ENCODE measurements around the gene STK11.

The STK11 gene

GRCh38 chr19:1260749-1261537, 55.4 kb downstream of the STK11 start:
- peak overlapping the region; percentile 67 for H3K27ac ChIP-seq (ENCODE audit: low read length)
- H3K4me1 ChIP-seq (ENCODE audit: insufficient read depth, low read length), result peaks cover 37% of the 10 kb centered on the region
- H3K9ac ChIP-seq (ENCODE audit: low read depth, low read length), result peak overlapping the region; percentile 88
- no peaks in the 10 kb centered on the region for H3K27me3 ChIP-seq (ENCODE audit: insufficient read depth, low read length)
- peaks cover 24% of the 10 kb centered on the region for H3K36me3 ChIP-seq (ENCODE audit: insufficient read depth, low read depth, low read length)
- peak overlapping the region; percentile 91 for H3K4me3 ChIP-seq (ENCODE audit: low read length)
- no peaks in the 10 kb centered on the region for H3K9me3 ChIP-seq (ENCODE audit: insufficient read depth, low read depth, low read length)

GRCh38 chr19:1261538-1261797, 55.9 kb downstream of the STK11 start:
- no peaks in the 10 kb centered on the region for H3K27me3 ChIP-seq (ENCODE audit: insufficient read depth, low read length)
- peak overlapping the region; percentile 91 for H3K4me3 ChIP-seq (ENCODE audit: low read length)
- H3K4me1 ChIP-seq (ENCODE audit: insufficient read depth, low read length), result peaks cover 37% of the 10 kb centered on the region
- H3K9ac ChIP-seq (ENCODE audit: low read depth, low read length), result peak overlapping the region; percentile 88; the same call in 1 of the 2 replicates
- H3K36me3 ChIP-seq (ENCODE audit: insufficient read depth, low read depth, low read length), result peaks cover 19% of the 10 kb centered on the region
- peak overlapping the region; percentile 67 for H3K27ac ChIP-seq (ENCODE audit: low read length)
- no peaks in the 10 kb centered on the region for H3K9me3 ChIP-seq (ENCODE audit: insufficient read depth, low read depth, low read length)

GRCh38 chr19:1261798-1262622, 56.4 kb downstream of the STK11 start:
- Histone ChIP-seq H3K27ac (ENCODE audit: low read length) (peak overlapping the region; percentile 67), H3K9ac (ENCODE audit: low read depth, low read length) (peak overlapping the region; percentile 88), H3K4me1 (ENCODE audit: insufficient read depth, low read length) (peaks cover 37% of the 10 kb centered on the region), H3K36me3 (ENCODE audit: insufficient read depth, low read depth, low read length) (peaks cover 14% of the 10 kb centered on the region), H3K27me3 (ENCODE audit: insufficient read depth, low read length) (peaks cover under 1% of the 10 kb centered on the region; the same call in 1 of the 2 replicates), H3K4me3 (ENCODE audit: low read length) (peak overlapping the region; percentile 91), H3K9me3 (ENCODE audit: insufficient read depth, low read depth, low read length) (no peaks in the 10 kb centered on the region)

GRCh38 chr19:1262623-1263123, 57.1 kb downstream of the STK11 start:
- Histone ChIP-seq H3K9ac (ENCODE audit: low read depth, low read length) (peak overlapping the region; percentile 88; the same call in 1 of the 2 replicates), H3K27me3 (ENCODE audit: insufficient read depth, low read length) (peaks cover 7% of the 10 kb centered on the region), H3K9me3 (ENCODE audit: insufficient read depth, low read depth, low read length) (no peaks in the 10 kb centered on the region), H3K36me3 (ENCODE audit: insufficient read depth, low read depth, low read length) (peaks cover 7% of the 10 kb centered on the region; the same call in 1 of the 2 replicates), H3K4me1 (ENCODE audit: insufficient read depth, low read length) (peaks cover 37% of the 10 kb centered on the region), H3K27ac (ENCODE audit: low read length) (peak overlapping the region; percentile 65), H3K4me3 (ENCODE audit: low read length) (peak overlapping the region; percentile 91; the same call in 1 of the 2 replicates)

DNA sequence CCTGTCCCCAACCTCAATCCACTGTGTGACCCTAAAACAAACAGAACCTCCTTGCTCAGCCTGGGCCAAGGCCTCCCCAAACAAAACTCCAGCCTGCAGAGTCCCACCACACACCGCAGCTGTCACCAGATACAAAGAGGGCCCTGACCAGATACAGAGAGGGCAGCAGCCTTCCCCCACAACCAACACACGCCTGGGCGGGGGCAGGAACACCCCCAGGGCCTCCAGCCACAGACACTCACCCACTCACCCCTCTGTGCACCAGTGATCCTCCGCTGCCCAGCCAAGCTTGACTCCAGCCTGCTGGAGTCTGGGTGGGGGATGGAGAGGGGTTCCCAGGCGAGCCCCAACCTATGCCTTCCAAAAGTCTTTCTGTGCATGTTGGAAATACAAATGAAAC, 57.6 kb downstream of the STK11 start:
- Histone ChIP-seq H3K36me3 (ENCODE audit: insufficient read depth, low read depth, low read length) (peaks cover 2% of the 10 kb centered on the region; the same call in 1 of the 2 replicates), H3K9ac (ENCODE audit: low read depth, low read length) (peak overlapping the region; percentile 88; the same call in 1 of the 2 replicates), H3K27ac (ENCODE audit: low read length) (no peak overlapping the region), H3K4me1 (ENCODE audit: insufficient read depth, low read length) (peaks cover 37% of the 10 kb centered on the region), H3K27me3 (ENCODE audit: insufficient read depth, low read length) (peaks cover 12% of the 10 kb centered on the region), H3K9me3 (ENCODE audit: insufficient read depth, low read depth, low read length) (no peaks in the 10 kb centered on the region), H3K4me3 (ENCODE audit: low read length) (peak overlapping the region; percentile 91; the same call in 1 of the 2 replicates)

- Histone ChIP-seq H3K27ac (ENCODE audit: low read length) (no peak overlapping the region), H3K36me3 (ENCODE audit: insufficient read depth, low read depth, low read length) (no peaks in the 10 kb centered on the region; the same call in 1 of the 2 replicates), H3K9ac (ENCODE audit: low read depth, low read length) (no peak overlapping the region; the same call in 1 of the 2 replicates), H3K4me3 (ENCODE audit: low read length) (peak overlapping the region; percentile 40; the same call in 1 of the 2 replicates), H3K9me3 (ENCODE audit: insufficient read depth, low read depth, low read length) (no peaks in the 10 kb centered on the region), H3K27me3 (ENCODE audit: insufficient read depth, low read length) (peaks cover 17% of the 10 kb centered on the region), H3K4me1 (ENCODE audit: insufficient read depth, low read length) (peaks cover 32% of the 10 kb centered on the region)
Measured at GRCh38 chr19:1264801-1265614, 59.4 kb downstream of the STK11 start.

DNA sequence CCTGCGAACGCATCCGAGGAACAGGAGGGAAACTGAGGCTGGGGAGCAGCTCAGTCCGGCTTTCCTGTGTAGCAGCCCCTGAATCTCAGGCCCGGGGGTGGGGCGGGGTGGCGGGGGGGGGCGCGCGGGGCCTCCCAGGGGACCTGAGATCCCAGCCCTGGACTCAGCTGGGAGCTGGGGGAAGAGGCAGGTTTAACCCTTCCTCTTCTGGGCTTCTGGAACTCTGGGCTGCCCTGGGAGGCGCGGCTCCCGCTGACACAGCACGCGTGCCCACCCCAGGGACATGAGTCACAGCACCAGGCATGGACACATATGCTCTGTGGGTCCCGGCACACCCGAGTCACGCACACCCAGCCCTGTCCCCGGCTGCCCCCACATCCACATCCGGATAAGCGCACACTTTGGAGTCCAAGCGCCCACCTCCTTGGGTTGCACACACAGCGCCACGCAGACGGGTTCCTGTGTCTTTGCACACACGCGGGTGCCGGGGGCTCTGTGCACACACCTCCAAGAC, 60.1 kb downstream of the STK11 start:
- H3K4me1 ChIP-seq (ENCODE audit: insufficient read depth, low read length), result peaks cover 32% of the 10 kb centered on the region
- H3K9me3 ChIP-seq (ENCODE audit: insufficient read depth, low read depth, low read length), result no peaks in the 10 kb centered on the region
- H3K9ac ChIP-seq (ENCODE audit: low read depth, low read length), result peak overlapping the region; percentile 51; the same call in 1 of the 2 replicates
- peaks cover 6% of the 10 kb centered on the region; the same call in 1 of the 2 replicates for H3K36me3 ChIP-seq (ENCODE audit: insufficient read depth, low read depth, low read length)
- peak overlapping the region; percentile 75; the same call in 1 of the 2 replicates for H3K4me3 ChIP-seq (ENCODE audit: low read length)
- H3K27me3 ChIP-seq (ENCODE audit: insufficient read depth, low read length), result peaks cover 17% of the 10 kb centered on the region
- no peak overlapping the region for H3K27ac ChIP-seq (ENCODE audit: low read length)

DNA sequence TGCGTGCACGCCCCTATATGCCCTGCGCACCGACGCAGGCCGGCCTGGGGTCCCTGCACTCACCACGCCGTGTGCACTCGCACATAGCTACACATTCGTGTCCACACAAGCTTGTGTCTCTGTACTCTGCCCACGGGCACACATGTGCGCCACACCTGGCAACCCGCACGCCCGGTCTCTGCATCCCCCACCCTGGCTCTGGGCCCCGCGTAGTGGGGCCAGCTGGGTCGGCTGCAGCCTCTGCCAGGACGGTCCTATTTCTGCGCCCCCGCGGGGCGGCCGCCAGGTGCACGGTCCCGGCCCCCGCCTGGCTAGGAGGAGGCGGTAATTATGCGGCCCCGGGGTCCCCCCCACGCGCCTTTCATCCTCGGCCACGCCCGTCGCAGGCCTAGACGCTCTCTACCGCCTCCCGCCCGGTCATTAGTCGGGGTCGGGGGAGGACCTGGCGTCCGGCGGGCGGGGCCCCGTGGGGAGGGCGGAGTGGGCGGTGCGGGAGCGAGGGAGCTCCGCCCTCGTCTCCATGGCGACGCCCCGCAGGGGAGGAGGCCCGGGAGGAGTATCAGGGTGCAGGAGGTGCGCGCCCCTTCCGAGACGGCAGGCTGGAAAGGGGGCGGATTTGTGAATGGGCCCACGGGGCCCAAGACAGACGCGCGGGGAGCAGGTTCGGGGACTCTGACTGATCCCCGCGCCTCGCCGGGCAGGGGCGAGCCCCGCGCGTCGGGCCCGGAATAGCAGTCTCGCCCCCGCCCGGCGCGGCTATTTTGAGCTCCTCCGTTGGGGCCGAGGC, 60.7 kb downstream of the STK11 start:
- peak overlapping the region; percentile 75; the same call in 1 of the 2 replicates for H3K4me3 ChIP-seq (ENCODE audit: low read length)
- no peak overlapping the region for H3K27ac ChIP-seq (ENCODE audit: low read length)
- H3K4me1 ChIP-seq (ENCODE audit: insufficient read depth, low read length), result peaks cover 32% of the 10 kb centered on the region
- peaks cover 13% of the 10 kb centered on the region for H3K36me3 ChIP-seq (ENCODE audit: insufficient read depth, low read depth, low read length)
- H3K27me3 ChIP-seq (ENCODE audit: insufficient read depth, low read length), result peaks cover 17% of the 10 kb centered on the region
- H3K9me3 ChIP-seq (ENCODE audit: insufficient read depth, low read depth, low read length), result no peaks in the 10 kb centered on the region
- peak overlapping the region; percentile 51; the same call in 1 of the 2 replicates for H3K9ac ChIP-seq (ENCODE audit: low read depth, low read length)

- Histone ChIP-seq H3K4me3 (ENCODE audit: low read length) (peak overlapping the region; percentile 75), H3K9me3 (ENCODE audit: insufficient read depth, low read depth, low read length) (no peaks in the 10 kb centered on the region), H3K27ac (ENCODE audit: low read length) (no peak overlapping the region), H3K36me3 (ENCODE audit: insufficient read depth, low read depth, low read length) (peaks cover 19% of the 10 kb centered on the region), H3K4me1 (ENCODE audit: insufficient read depth, low read length) (peaks cover 26% of the 10 kb centered on the region), H3K27me3 (ENCODE audit: insufficient read depth, low read length) (peaks cover 17% of the 10 kb centered on the region), H3K9ac (ENCODE audit: low read depth, low read length) (peak overlapping the region; percentile 32; the same call in 1 of the 2 replicates)
Measured at GRCh38 chr19:1266916-1267476, 61.4 kb downstream of the STK11 start.
